Measurements from ENCODE around the gene OGA. TPM values are rescaled to one million over a fixed set of nuclear protein-coding genes. Genes with fewer than 3 reads are reported as not detected.
A peak's percentile ranks its signal among the peaks of the same experiment; 100 is the strongest.

The OGA gene
- total RNA-seq (100 to 1,000 TPM; 307 to 325 TPM), polyA plus RNA-seq (10 to 100 TPM; 26.6 to 49.2 TPM)

GRCh38 chr10:101818119-101818871, at the start of gene OGA:
TSS of gene OGA (minus strand) at chr10:101818444. CDS start at chr10:101818022, 422 bp downstream.
- Mint-ChIP-seq H3K9me3 (no peaks in the 10 kb centered on the region), H3K4me3 (peak within 1 kb of the TSS; percentile 94 to 100 (median 98)), H3K27ac (peak within 1 kb of the TSS; percentile 91 to 100 (median 97)), H3K27me3 (no peaks in the 10 kb centered on the region), H3K36me3 (peaks cover 15 to 28% of the 10 kb centered on the region in 2 donors), H3K4me1 (peaks cover 31 to 59% (median 42%) of the 10 kb centered on the region in 4 donors)
- H3K36me3 ChIP-seq (ENCODE audit: insufficient read depth, low read length) = peaks cover 5% of the 10 kb centered on the region
- ChIA-PET POLR2A (ENCODE audit: partially characterized antibody) (interaction anchor here (0.7 to 9.9 kb wide), 35 partner anchors 9 to 1578 kb away, joined by 3 to 204 read pairs (median 4); partner anchors contain the start of genes ACTR1A, ARMH3, ATP5MK and DPCD), CTCF (ENCODE audit: partially characterized antibody) (interaction anchor here (0.8 to 8.4 kb wide), 7 partner anchors 10 to 220 kb away, joined by 3 to 88 read pairs (median 6); partner anchors contain the start of genes KCNIP2 and NPM3)
- H3K4me3 ChIP-seq (ENCODE audit: low read length in 2 of 2) = peak within 1 kb of the TSS; percentile 95
- DNase-seq = peak; percentile 97 to 100 (median 99)
- H3K27me3 ChIP-seq (ENCODE audit: insufficient read depth, low read length) = no peaks in the 10 kb centered on the region
- intact Hi-C loops (cut with micrococcal nuclease) = loop anchor here (1.0 to 5.0 kb wide), 7 partner anchors 12 to 829 kb away; partner anchors contain the start of genes ARMH3, HPS6, NOLC1 and NPM3
- H3K4me1 ChIP-seq (ENCODE audit: insufficient read depth, low read length) = peaks cover 47% of the 10 kb centered on the region
- no peaks in the 10 kb centered on the region for H3K9me3 ChIP-seq (ENCODE audit: control insufficient read depth in 1 of 2, low read length in 2 of 2)
- H3K27ac ChIP-seq (ENCODE audit: low read depth, low read length) = peak within 1 kb of the TSS; percentile 85

- no peaks in the 10 kb centered on the region for H3K9me3 Mint-ChIP-seq
- DNase-seq = no peak
- H3K36me3 ChIP-seq (ENCODE audit: insufficient read depth, low read length) = no peaks in the 10 kb centered on the region
- H3K27ac ChIP-seq (ENCODE audit: low read depth, low read length) = no peak overlapping the region
- no peak overlapping the region for H3K4me3 Mint-ChIP-seq
- no peaks in the 10 kb centered on the region for H3K9me3 ChIP-seq (ENCODE audit: control insufficient read depth in 1 of 2, low read length in 2 of 2)
- intact Hi-C loops (cut with micrococcal nuclease) = no loop called here
- peak overlapping the region in 2 of 7 donors; percentile 18 to 79 for H3K27ac Mint-ChIP-seq
- ChIA-PET CTCF (ENCODE audit: partially characterized antibody) (no interaction called here), POLR2A (ENCODE audit: partially characterized antibody) (no interaction called here)
- H3K4me3 ChIP-seq (ENCODE audit: low read length in 2 of 2) = no peak overlapping the region
- peaks cover 21 to 31% of the 10 kb centered on the region in 2 donors for H3K36me3 Mint-ChIP-seq
- H3K27me3 ChIP-seq (ENCODE audit: insufficient read depth, low read length) = no peaks in the 10 kb centered on the region
- peaks cover 0 to 5% (median 4%) of the 10 kb centered on the region in 4 donors for H3K4me1 Mint-ChIP-seq
- H3K4me1 ChIP-seq (ENCODE audit: insufficient read depth, low read length) = no peaks in the 10 kb centered on the region
- no peaks in the 10 kb centered on the region for H3K27me3 Mint-ChIP-seq
These were observed 49.7 kb upstream of the OGA start for GRCh38 chr10:101867931-101868330.

GRCh38 chr10:101859530-101859929, 41.3 kb upstream of the OGA start:
- ChIA-PET POLR2A (ENCODE audit: partially characterized antibody) (interaction anchor here (1.1 kb wide), 1 partner anchor 11 kb away, joined by 3 read pairs; no protein-coding TSS in a partner anchor), CTCF (ENCODE audit: partially characterized antibody) (interaction anchor here (0.6 to 9.3 kb wide), 3 partner anchors 9 to 23 kb away, joined by 3 to 74 read pairs (median 4); partner anchors contain the start of gene KCNIP2)
- intact Hi-C loops (cut with micrococcal nuclease) = no loop called here
- DNase-seq = no peak
- H3K4me1 Mint-ChIP-seq = peaks cover 8 to 20% (median 12%) of the 10 kb centered on the region in 4 donors
- peaks cover 7% of the 10 kb centered on the region for H3K4me1 ChIP-seq (ENCODE audit: insufficient read depth, low read length)
- no peaks in the 10 kb centered on the region for H3K9me3 ChIP-seq (ENCODE audit: control insufficient read depth in 1 of 2, low read length in 2 of 2)
- H3K36me3 Mint-ChIP-seq = peaks cover 28 to 44% of the 10 kb centered on the region in 2 donors
- H3K27ac ChIP-seq (ENCODE audit: low read depth, low read length) = no peak overlapping the region
- H3K27me3 ChIP-seq (ENCODE audit: insufficient read depth, low read length) = no peaks in the 10 kb centered on the region
- no peaks in the 10 kb centered on the region for H3K36me3 ChIP-seq (ENCODE audit: insufficient read depth, low read length)
- H3K27ac Mint-ChIP-seq = peak overlapping the region in 1 of 7 donors; percentile 75
- H3K27me3 Mint-ChIP-seq = no peaks in the 10 kb centered on the region
- peaks cover 0 to 17% (median 11%) of the 10 kb centered on the region in 8 donors for H3K9me3 Mint-ChIP-seq
- H3K4me3 ChIP-seq (ENCODE audit: low read length in 2 of 2) = no peak overlapping the region
- no peak overlapping the region for H3K4me3 Mint-ChIP-seq

GRCh38 chr10:101858723-101859500, 40.7 kb upstream of the OGA start:
- DNase-seq = no peak
- H3K9me3 Mint-ChIP-seq = peaks cover 0 to 17% (median 11%) of the 10 kb centered on the region in 8 donors
- ChIA-PET CTCF (ENCODE audit: partially characterized antibody) (interaction anchor here (0.6 to 9.3 kb wide), 7 partner anchors 9 to 122 kb away, joined by 3 to 74 read pairs (median 3); partner anchors contain the start of gene KCNIP2), POLR2A (ENCODE audit: partially characterized antibody) (interaction anchor here (1.1 kb wide), 1 partner anchor 10 kb away, joined by 3 read pairs; no protein-coding TSS in a partner anchor)
- Histone ChIP-seq H3K9me3 (ENCODE audit: control insufficient read depth in 1 of 2, low read length in 2 of 2) (no peaks in the 10 kb centered on the region), H3K36me3 (ENCODE audit: insufficient read depth, low read length) (no peaks in the 10 kb centered on the region), H3K4me3 (ENCODE audit: low read length in 2 of 2) (no peak overlapping the region), H3K4me1 (ENCODE audit: insufficient read depth, low read length) (peaks cover 7% of the 10 kb centered on the region), H3K27ac (ENCODE audit: low read depth, low read length) (no peak overlapping the region), H3K27me3 (ENCODE audit: insufficient read depth, low read length) (no peaks in the 10 kb centered on the region)
- intact Hi-C loops (cut with micrococcal nuclease) = no loop called here
- H3K4me1 Mint-ChIP-seq = peaks cover 8 to 17% (median 9%) of the 10 kb centered on the region in 4 donors
- H3K4me3 Mint-ChIP-seq = peak overlapping the region in 1 of 8 donors; percentile 47
- no peaks in the 10 kb centered on the region for H3K27me3 Mint-ChIP-seq
- peaks cover 25 to 37% of the 10 kb centered on the region in 2 donors for H3K36me3 Mint-ChIP-seq
- peak overlapping the region in 2 of 7 donors; percentile 75 to 90 for H3K27ac Mint-ChIP-seq

GRCh38 chr10:101857802-101858476, 39.7 kb upstream of the OGA start:
- ChIA-PET POLR2A (ENCODE audit: partially characterized antibody) (no interaction called here), CTCF (ENCODE audit: partially characterized antibody) (interaction anchor here (0.6 to 9.3 kb wide), 6 partner anchors 15 to 121 kb away, joined by 3 to 74 read pairs (median 4); partner anchors contain the start of gene KCNIP2)
- Histone ChIP-seq H3K4me3 (ENCODE audit: low read length in 2 of 2) (no peak overlapping the region), H3K36me3 (ENCODE audit: insufficient read depth, low read length) (no peaks in the 10 kb centered on the region), H3K27me3 (ENCODE audit: insufficient read depth, low read length) (no peaks in the 10 kb centered on the region), H3K9me3 (ENCODE audit: control insufficient read depth in 1 of 2, low read length in 2 of 2) (no peaks in the 10 kb centered on the region), H3K27ac (ENCODE audit: low read depth, low read length) (no peak overlapping the region), H3K4me1 (ENCODE audit: insufficient read depth, low read length) (peaks cover 7% of the 10 kb centered on the region)
- Mint-ChIP-seq H3K4me3 (no peak overlapping the region), H3K36me3 (peaks cover 25 to 32% of the 10 kb centered on the region in 2 donors), H3K4me1 (peaks cover 8 to 17% (median 9%) of the 10 kb centered on the region in 4 donors), H3K9me3 (peaks cover 0 to 17% (median 11%) of the 10 kb centered on the region in 8 donors), H3K27ac (no peak overlapping the region), H3K27me3 (no peaks in the 10 kb centered on the region)
- DNase-seq = no peak
- intact Hi-C loops (cut with micrococcal nuclease) = no loop called here

GRCh38 chr10:101856626-101857025, 38.4 kb upstream of the OGA start:
- no peak overlapping the region for H3K27ac ChIP-seq (ENCODE audit: low read depth, low read length)
- Mint-ChIP-seq H3K27me3 (no peaks in the 10 kb centered on the region), H3K4me1 (peaks cover 8 to 17% (median 9%) of the 10 kb centered on the region in 4 donors), H3K9me3 (peaks cover 0 to 13% (median 11%) of the 10 kb centered on the region in 8 donors), H3K27ac (no peak overlapping the region), H3K4me3 (no peak overlapping the region), H3K36me3 (peaks cover 18 to 24% of the 10 kb centered on the region in 2 donors)
- CTCF ChIA-PET (ENCODE audit: partially characterized antibody) = interaction anchor here (0.8 to 9.3 kb wide), 3 partner anchors 15 to 153 kb away, joined by 3 to 74 read pairs (median 4); partner anchors contain the start of gene KCNIP2
- H3K9me3 ChIP-seq (ENCODE audit: control insufficient read depth in 1 of 2, low read length in 2 of 2) = no peaks in the 10 kb centered on the region
- no peaks in the 10 kb centered on the region for H3K36me3 ChIP-seq (ENCODE audit: insufficient read depth, low read length)
- H3K4me1 ChIP-seq (ENCODE audit: insufficient read depth, low read length) = peaks cover 7% of the 10 kb centered on the region
- no peak for DNase-seq
- no peak overlapping the region for H3K4me3 ChIP-seq (ENCODE audit: low read length in 2 of 2)
- intact Hi-C loops (cut with micrococcal nuclease) = no loop called here
- H3K27me3 ChIP-seq (ENCODE audit: insufficient read depth, low read length) = no peaks in the 10 kb centered on the region
- POLR2A ChIA-PET (ENCODE audit: partially characterized antibody) = no interaction called here
